H1 (cell line): ENCODE results near the gene KNOP1. TPM values are rescaled to one million over a fixed set of nuclear protein-coding genes. Genes with fewer than 3 reads are reported as not detected.

Experiments
- CTCF ChIA-PET: fragments of 300-600 bp; sonication (Branson Sonifier 250); formaldehyde crosslinking; loops from one replicate; lab custom pipeline; 2021; ENCODE audit not compliant: partially characterized antibody; lab: Charles Lee
- POLR2A ChIA-PET: fragments of 300-600 bp; sonication (Branson Sonifier 250); formaldehyde crosslinking; loops from one replicate; lab custom pipeline; 2021; ENCODE audit warnings: inconsistent platforms; ENCODE audit not compliant: partially characterized antibody; lab: Charles Lee
- DNase-seq, 2 experiments: peaks; one replicate each; pipeline versions ENCODE4 v3.0.0 to v3.0.0-alpha.2; 2010 to 2022; ENCODE audit warnings: low spot score in 2 of 2, low read depth in 1 of 2, mixed read lengths in 1 of 2
- FAIRE-seq: peaks from 2 replicates; lab custom pipeline; 2011; peaks lifted over from hg19 to GRCh38; lab: Jason Lieb, UNC
- H2AFZ ChIP-seq: 2 replicates; pipeline ENCODE4 v1.8.1; 2012; ENCODE audit warnings: low read length, inconsistent platforms
- H2AK5ac ChIP-seq: 2 replicates; pipeline ENCODE4 v1.6.1; 2013; ENCODE audit warnings: low read depth, low read length
- H2BK120ac ChIP-seq: replicated peaks from 2 replicates; pipeline ENCODE3; 2013; ENCODE audit warnings: low read depth, low read length, inconsistent platforms
- H2BK12ac ChIP-seq: 2 replicates; pipeline ENCODE4 v1.6.1; 2013; ENCODE audit warnings: low read depth, low read length
- H2BK15ac ChIP-seq: 2 replicates; pipeline ENCODE4 v1.6.1; 2013; ENCODE audit warnings: low read length
- H2BK20ac ChIP-seq: 2 replicates; pipeline ENCODE4 v1.6.1; 2013; ENCODE audit warnings: low read length
- H2BK5ac ChIP-seq: 2 replicates; pipeline ENCODE4 v1.6.1; 2013; ENCODE audit warnings: low read depth, low read length
- H3K14ac ChIP-seq: 2 replicates; pipeline ENCODE4 v1.6.1; 2013; ENCODE audit warnings: inconsistent platforms; ENCODE audit not compliant: insufficient read length
- H3K18ac ChIP-seq: 2 replicates; pipeline ENCODE4 v1.6.1; 2013; ENCODE audit warnings: low read length; ENCODE audit errors: extremely low read depth
- H3K23ac ChIP-seq: 2 replicates; pipeline ENCODE4 v1.6.1; 2013; ENCODE audit warnings: inconsistent platforms; ENCODE audit not compliant: insufficient read length
- H3K23me2 ChIP-seq: 2 replicates; pipeline ENCODE4 v1.6.1; 2013; ENCODE audit warnings: low read depth, low read length
- H3K27ac ChIP-seq: 2 replicates; pipeline ENCODE4 v1.6.1; 2011; ENCODE audit warnings: low read depth, low read length, inconsistent platforms
- H3K27me3 ChIP-seq, 4 experiments: replicated peaks in 1 of 4; 1 replicate in 1 of 4; 2 replicates in 3 of 4; pipeline versions ENCODE4 v1.6.1 to v1.8.1; 2011 to 2013; ENCODE audit warnings: low read length in 3 of 4, mild to moderate bottlenecking in 3 of 4, inconsistent platforms in 2 of 4, mixed read lengths in 2 of 4, moderate library complexity in 1 of 4; ENCODE audit not compliant: control insufficient read depth in 3 of 4, insufficient read depth in 3 of 4; ENCODE audit errors: extremely low read depth in 1 of 4
- H3K36me3 ChIP-seq, 4 experiments: 2 replicates each; pipeline versions ENCODE4 v1.6.1 to v1.8.1; 2011 to 2013; ENCODE audit warnings: mild to moderate bottlenecking in 4 of 4, low read length in 3 of 4, moderate library complexity in 2 of 4, control low read depth in 1 of 4, inconsistent platforms in 1 of 4; ENCODE audit not compliant: insufficient read depth in 4 of 4, control insufficient read depth in 2 of 4
- H3K4ac ChIP-seq: replicated peaks from 2 replicates; pipeline ENCODE3; 2013; ENCODE audit warnings: low read length, low read depth, mixed read lengths, inconsistent platforms; ENCODE audit not compliant: insufficient read length
- H3K4me1 ChIP-seq, 4 experiments: replicated peaks in 1 of 4; 1 replicate in 1 of 4; 2 replicates in 3 of 4; pipeline versions ENCODE4 v1.6.1 to v1.8.1; 2011 to 2013; ENCODE audit warnings: low read length in 3 of 4, inconsistent platforms in 2 of 4, mixed read lengths in 1 of 4; ENCODE audit not compliant: insufficient read depth in 4 of 4, control insufficient read depth in 3 of 4
- H3K4me2 ChIP-seq, 2 experiments: 2 replicates each; pipeline versions ENCODE4 v1.6.1 to v1.8.1; 2011 to 2013; ENCODE audit warnings: low read depth in 2 of 2, low read length in 2 of 2, control low read depth in 1 of 2, inconsistent platforms in 1 of 2, mild to moderate bottlenecking in 1 of 2; ENCODE audit not compliant: insufficient read depth in 1 of 2
- H3K4me3 ChIP-seq, 4 experiments: fragments of 200-600, 300-600 bp in 1 of 4; sonication (generic), shearing (Covaris generic), sonication (Bioruptor Twin) in 1 of 4; 2 replicates each; pipeline versions ENCODE4 v1.5.1 to v1.8.1; 2011 to 2016; ENCODE audit warnings: low read length in 4 of 4, low read depth in 3 of 4, control low read depth in 2 of 4, inconsistent platforms in 2 of 4, mild to moderate bottlenecking in 2 of 4, mixed read lengths in 1 of 4, moderate library complexity in 1 of 4; ENCODE audit not compliant: insufficient read depth in 2 of 4; ENCODE audit errors: extremely low read depth in 1 of 4
- H3K56ac ChIP-seq: replicated peaks from 2 replicates; pipeline ENCODE3; 2013; ENCODE audit warnings: low read depth, mild to moderate bottlenecking, mixed read lengths, low read length, inconsistent platforms; ENCODE audit not compliant: insufficient read length
- H3K79me1 ChIP-seq: 2 replicates; pipeline ENCODE4 v1.6.1; 2013; ENCODE audit warnings: low read depth, low read length, control low read depth
- H3K79me2 ChIP-seq, 2 experiments: 2 replicates each; pipeline versions ENCODE4 v1.6.1 to v1.8.1; 2012 to 2013; ENCODE audit warnings: low read length in 2 of 2, mild to moderate bottlenecking in 2 of 2, inconsistent platforms in 1 of 2; ENCODE audit not compliant: insufficient read depth in 2 of 2, control insufficient read depth in 1 of 2
- H3K9ac ChIP-seq, 4 experiments: replicated peaks in 1 of 4; 1 replicate in 1 of 4; 2 replicates in 3 of 4; pipeline versions ENCODE4 v1.6.1 to v1.8.1; 2011 to 2013; ENCODE audit warnings: low read depth in 3 of 4, low read length in 3 of 4, control low read depth in 2 of 4, mild to moderate bottlenecking in 2 of 4, moderate library complexity in 2 of 4, inconsistent platforms in 1 of 4; ENCODE audit errors: extremely low read depth in 1 of 4
- H3K9me3 ChIP-seq, 2 experiments: 2 replicates each; pipeline versions ENCODE4 v1.6.1 to v1.8.1; 2012 to 2013; ENCODE audit warnings: mild to moderate bottlenecking in 2 of 2, moderate library complexity in 2 of 2, control low read depth in 1 of 2, inconsistent platforms in 1 of 2, low read depth in 1 of 2, low read length in 1 of 2, mixed read lengths in 1 of 2; ENCODE audit not compliant: insufficient read depth in 2 of 2
- H4K20me1 ChIP-seq, 2 experiments: replicated peaks in 1 of 2; 2 replicates each; pipeline versions ENCODE3 to v1.8.1; 2011 to 2013; ENCODE audit warnings: inconsistent platforms in 2 of 2, low read length in 2 of 2, mild to moderate bottlenecking in 1 of 2; ENCODE audit not compliant: insufficient read depth in 2 of 2, control insufficient read depth in 1 of 2
- H4K5ac ChIP-seq: 2 replicates; pipeline ENCODE4 v1.6.1; 2013; ENCODE audit warnings: low read length, low read depth, mixed read lengths, inconsistent platforms; ENCODE audit not compliant: insufficient read length
- H4K8ac ChIP-seq: 2 replicates; pipeline ENCODE4 v1.8.0; 2013; ENCODE audit warnings: mild to moderate bottlenecking, moderate library complexity, low read length, inconsistent platforms; ENCODE audit not compliant: insufficient read depth; ENCODE audit errors: extremely low read depth
- H4K91ac ChIP-seq: replicated peaks from 2 replicates; pipeline ENCODE3; 2013; ENCODE audit warnings: low read length, mixed read lengths, inconsistent platforms; ENCODE audit not compliant: insufficient read length
- EGR1 ChIP-seq: IDR thresholded peaks from 2 replicates; pipeline ENCODE4 v1.6.1; 2011; ENCODE audit warnings: low read depth, low read length, borderline replicate concordance
- KDM1A ChIP-seq: fragments of 200-600, 300-600 bp; sonication (generic); IDR thresholded peaks from 2 replicates; pipeline ENCODE4 v1.7.1; 2016; ENCODE audit warnings: mild to moderate bottlenecking, low read length, borderline replicate concordance
- WGBS, 2 experiments: shearing (Covaris generic) in 1 of 2; methylation state at CpG; one replicate each; pipeline versions ENCODE4 v1.1.6 to v1.1.7; 2013 to 2015; ENCODE audit warnings: low lambda C conversion rate in 2 of 2, mixed read lengths in 2 of 2, inconsistent platforms in 1 of 2, low coverage in 1 of 2, missing lambda C conversion rate in 1 of 2; ENCODE audit not compliant: insufficient replicate concordance in 2 of 2, insufficient coverage in 1 of 2, insufficient read length in 1 of 2; ENCODE audit errors: extremely low coverage in 1 of 2, missing lambda C conversion rate in 1 of 2; 5-methylcytosine and 5-hydroxymethylcytosine counted together
- polyA plus RNA-seq, 7 experiments: library from polyadenylated mRNA; depleted of rRNA in 3 of 7; stranded (reverse) in 5 of 7; unstranded in 2 of 7; fragments of >200 nt in 5 of 7; fragments of 200-250 nt in 2 of 7; gene quantifications; 1 replicate in 5 of 7; 2 replicates in 1 of 7; 4 replicates in 1 of 7; pipeline versions ENCODE4 v1.2.1 to v1.2.3, GENCODE V29; 2011 to 2013; ENCODE audit warnings: missing spikeins in 2 of 7, mixed read lengths in 2 of 7
- total RNA-seq: library from RNA; stranded (reverse); fragmentation: NEBNext Ultra II Directional; extraction: Animal tissue kit (Norgen Biotek cat#: 25700); gene quantifications from 2 replicates; pipeline ENCODE4 v1.2.1, GENCODE V29; 2021

The KNOP1 gene
- total and polyA plus RNA-seq, 2 of the 8 experiments (the other 6 are each of a cell fraction or from before 2014, with no cell fraction given) = 21.6 to 87.9 TPM

- Histone ChIP-seq H4K5ac (no peak overlapping the region), H2BK120ac (no peak overlapping the region), H3K4me2 (no peak overlapping the region), H2BK12ac (no peak overlapping the region), H2AFZ (no peak overlapping the region), H3K27ac (no peak overlapping the region), H3K79me1 (no peaks in the 10 kb centered on the region), H3K14ac (no peak overlapping the region), H3K23me2 (no peaks in the 10 kb centered on the region), H4K91ac (no peak overlapping the region), H3K79me2 (no peaks in the 10 kb centered on the region), H2BK20ac (no peak overlapping the region), H3K18ac (no peak overlapping the region), H3K4ac (no peak overlapping the region), H3K36me3 (peaks cover 4 to 26% (median 15%) of the 10 kb centered on the region in 4 experiments), H2BK15ac (no peak overlapping the region), H2BK5ac (no peak overlapping the region), H4K20me1 (no peaks in the 10 kb centered on the region), H3K27me3 (no peaks in the 10 kb centered on the region), H3K23ac (no peak overlapping the region), H3K4me3 (no peak overlapping the region), H3K56ac (no peak overlapping the region), H4K8ac (no peak overlapping the region), H3K9me3 (peaks cover 0 to 8% of the 10 kb centered on the region in 2 experiments; a peak in 2 of 4 replicates), H2AK5ac (no peak overlapping the region), H3K4me1 (no peaks in the 10 kb centered on the region), H3K9ac (no peak overlapping the region)
- POLR2A ChIA-PET = no interaction called here
- 90% methylated on average over 6 of the region's 6 CpGs; no CpG with 5 or more reads in 1 of the 2 experiments for WGBS, 2 experiments
- peak; percentile 40; the same call in 1 of the 2 replicates for TF ChIP-seq KDM1A
- TF ChIP-seq EGR1 = no peak
- FAIRE-seq = no peak
- DNase-seq = no peak
- CTCF ChIA-PET = no interaction called here
These were observed 34.4 kb downstream of the KNOP1 start for GRCh38 chr16:19683453-19684236.
